ENCODE measurements around the gene PLCG1.
A peak's percentile ranks its signal among the peaks of the same experiment; 100 is the strongest.

Gene PLCG1

DNA sequence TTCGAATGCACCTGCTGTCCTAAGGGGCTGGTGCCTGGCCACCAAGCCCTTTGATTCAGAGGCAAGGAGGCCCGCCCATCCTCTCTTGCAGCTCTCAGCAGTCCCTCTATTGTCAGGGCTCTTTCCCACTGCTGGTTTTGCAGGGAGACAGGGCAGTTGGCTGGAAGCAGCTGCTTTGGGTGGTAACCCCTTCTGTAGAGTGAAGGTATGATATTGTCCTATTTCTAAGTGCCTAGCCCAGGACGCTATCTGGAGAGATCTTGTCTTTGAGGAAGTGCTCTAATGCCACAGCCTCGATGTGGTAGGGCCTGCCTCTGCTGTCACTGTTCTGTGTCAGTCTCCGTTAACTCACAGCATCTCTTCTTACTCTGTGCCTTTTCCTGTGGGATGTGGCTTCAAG lies 5.6 kb downstream of the PLCG1 start:
- Histone ChIP-seq H3K4me3 (ENCODE audit: low read length in 2 of 2) (no peak overlapping the region), H3K4me1 (ENCODE audit: control insufficient read depth in 2 of 2, insufficient read depth in 2 of 2, low read length in 2 of 2) (peaks cover 11 to 44% of the 10 kb centered on the region in 2 donors), H3K27ac (ENCODE audit: low read depth in 2 of 2, low read length in 2 of 2) (no peak overlapping the region), H3K9ac (ENCODE audit: low read depth in 1 of 2, low read length in 2 of 2) (no peak overlapping the region), H3K27me3 (ENCODE audit: control insufficient read depth in 2 of 2, insufficient read depth in 2 of 2, low read length in 2 of 2) (no peaks in the 10 kb centered on the region), H3K9me3 (ENCODE audit: control insufficient read depth in 2 of 2, low read length in 2 of 2) (no peaks in the 10 kb centered on the region), H3K36me3 (ENCODE audit: control insufficient read depth in 2 of 2, insufficient read depth in 2 of 2, low read length in 2 of 2) (no peaks in the 10 kb centered on the region)

DNA sequence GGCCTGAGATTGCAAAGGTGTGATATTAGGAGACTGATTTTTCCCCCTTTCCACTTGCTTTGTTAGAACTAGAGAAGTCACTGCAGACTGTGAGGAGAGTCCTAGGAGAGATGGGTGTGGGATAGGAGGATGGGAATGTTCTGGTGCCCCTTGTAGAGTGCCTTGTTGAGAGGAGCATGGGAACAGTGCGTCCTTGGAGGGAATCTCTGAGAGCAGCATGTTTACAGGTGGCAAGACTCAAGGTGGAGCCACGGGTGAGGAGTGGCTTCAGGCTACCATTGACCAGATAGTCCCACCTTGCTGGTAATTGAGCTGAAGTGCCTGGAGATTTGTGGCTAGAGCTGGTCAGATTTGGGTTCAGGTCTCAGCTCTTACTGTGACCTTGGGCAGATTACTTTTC lies 6.0 kb downstream of the PLCG1 start:
- Histone ChIP-seq H3K9ac (ENCODE audit: low read depth in 1 of 2, low read length in 2 of 2) (no peak overlapping the region), H3K27ac (ENCODE audit: low read depth in 2 of 2, low read length in 2 of 2) (no peak overlapping the region), H3K4me1 (ENCODE audit: control insufficient read depth in 2 of 2, insufficient read depth in 2 of 2, low read length in 2 of 2) (peaks cover 11 to 41% of the 10 kb centered on the region in 2 donors), H3K27me3 (ENCODE audit: control insufficient read depth in 2 of 2, insufficient read depth in 2 of 2, low read length in 2 of 2) (no peaks in the 10 kb centered on the region), H3K4me3 (ENCODE audit: low read length in 2 of 2) (no peak overlapping the region), H3K9me3 (ENCODE audit: control insufficient read depth in 2 of 2, low read length in 2 of 2) (no peaks in the 10 kb centered on the region), H3K36me3 (ENCODE audit: control insufficient read depth in 2 of 2, insufficient read depth in 2 of 2, low read length in 2 of 2) (no peaks in the 10 kb centered on the region)

DNA sequence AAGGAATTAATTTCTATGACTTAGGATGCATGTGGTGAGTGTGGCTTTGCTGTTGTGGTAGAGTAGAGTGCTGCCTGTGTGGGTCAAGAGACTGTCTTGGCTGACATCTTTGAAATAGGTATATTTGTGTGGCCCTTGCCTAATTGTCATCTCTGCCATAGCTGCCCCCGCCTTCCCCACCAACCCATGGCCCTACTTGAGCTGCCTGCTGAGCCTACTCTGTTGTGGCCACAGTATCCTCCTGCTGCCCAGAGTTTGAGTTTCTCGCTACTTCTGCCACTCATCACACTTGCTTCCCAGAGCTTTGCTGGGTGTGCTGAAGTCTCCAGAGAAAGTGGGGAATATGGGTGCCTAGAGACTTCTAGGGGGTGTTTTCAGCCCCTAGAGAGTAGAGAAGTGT lies 8.0 kb downstream of the PLCG1 start:
- no peak overlapping the region for H3K9ac ChIP-seq (ENCODE audit: low read depth in 1 of 2, low read length in 2 of 2)
- H3K4me1 ChIP-seq (ENCODE audit: control insufficient read depth in 2 of 2, insufficient read depth in 2 of 2, low read length in 2 of 2), result peaks cover 12 to 40% of the 10 kb centered on the region in 2 donors
- no peaks in the 10 kb centered on the region for H3K36me3 ChIP-seq (ENCODE audit: control insufficient read depth in 2 of 2, insufficient read depth in 2 of 2, low read length in 2 of 2)
- no peaks in the 10 kb centered on the region for H3K9me3 ChIP-seq (ENCODE audit: control insufficient read depth in 2 of 2, low read length in 2 of 2)
- no peak overlapping the region for H3K4me3 ChIP-seq (ENCODE audit: low read length in 2 of 2)
- no peak overlapping the region for H3K27ac ChIP-seq (ENCODE audit: low read depth in 2 of 2, low read length in 2 of 2)
- no peaks in the 10 kb centered on the region for H3K27me3 ChIP-seq (ENCODE audit: control insufficient read depth in 2 of 2, insufficient read depth in 2 of 2, low read length in 2 of 2)

DNA sequence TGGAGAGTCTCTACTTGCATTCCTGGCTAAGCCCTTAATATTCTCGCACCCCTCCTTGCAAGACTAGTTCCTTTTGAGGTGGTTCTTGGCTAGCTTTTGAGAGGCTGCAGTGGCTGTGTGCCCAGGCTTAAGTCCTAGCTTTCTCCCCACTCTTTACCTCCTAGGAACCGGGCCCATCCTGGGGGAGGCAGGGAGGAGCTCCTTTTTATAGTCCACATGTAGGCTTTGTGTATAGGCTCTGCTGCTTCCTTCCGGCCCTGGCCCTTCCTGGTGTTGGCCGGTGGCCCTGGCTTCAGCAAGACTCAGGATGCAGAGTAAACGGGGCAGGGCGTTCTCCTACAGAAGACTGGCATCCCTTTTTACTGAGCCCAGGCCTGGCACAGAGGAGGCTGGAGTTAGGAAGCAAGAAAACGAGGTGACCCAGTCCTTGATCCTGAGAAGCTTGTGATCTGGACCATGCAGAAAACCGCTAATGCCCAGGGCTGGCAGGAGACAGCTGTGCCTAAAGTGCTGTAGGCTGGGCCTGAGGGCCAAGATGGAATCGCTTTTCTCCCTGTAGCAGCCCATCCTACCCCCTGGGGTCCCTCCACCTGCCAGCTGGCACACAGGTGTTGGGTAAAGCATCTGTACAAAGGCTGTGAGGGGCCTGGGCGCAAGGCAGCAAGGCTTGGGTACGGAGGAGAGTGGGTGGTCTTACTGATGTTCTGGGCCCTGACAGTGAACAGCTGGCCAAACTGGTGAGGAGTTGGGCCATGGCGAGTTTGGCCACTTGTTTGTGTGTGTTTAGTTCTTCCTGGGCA lies 8.7 kb downstream of the PLCG1 start:
- no peaks in the 10 kb centered on the region for H3K27me3 ChIP-seq (ENCODE audit: control insufficient read depth in 2 of 2, insufficient read depth in 2 of 2, low read length in 2 of 2)
- H3K4me3 ChIP-seq (ENCODE audit: low read length in 2 of 2), result no peak overlapping the region
- H3K9ac ChIP-seq (ENCODE audit: low read depth in 1 of 2, low read length in 2 of 2), result no peak overlapping the region
- H3K36me3 ChIP-seq (ENCODE audit: control insufficient read depth in 2 of 2, insufficient read depth in 2 of 2, low read length in 2 of 2), result no peaks in the 10 kb centered on the region
- H3K9me3 ChIP-seq (ENCODE audit: control insufficient read depth in 2 of 2, low read length in 2 of 2), result no peaks in the 10 kb centered on the region
- H3K4me1 ChIP-seq (ENCODE audit: control insufficient read depth in 2 of 2, insufficient read depth in 2 of 2, low read length in 2 of 2), result peaks cover 16 to 39% of the 10 kb centered on the region in 2 donors
- no peak overlapping the region for H3K27ac ChIP-seq (ENCODE audit: low read depth in 2 of 2, low read length in 2 of 2)

DNA sequence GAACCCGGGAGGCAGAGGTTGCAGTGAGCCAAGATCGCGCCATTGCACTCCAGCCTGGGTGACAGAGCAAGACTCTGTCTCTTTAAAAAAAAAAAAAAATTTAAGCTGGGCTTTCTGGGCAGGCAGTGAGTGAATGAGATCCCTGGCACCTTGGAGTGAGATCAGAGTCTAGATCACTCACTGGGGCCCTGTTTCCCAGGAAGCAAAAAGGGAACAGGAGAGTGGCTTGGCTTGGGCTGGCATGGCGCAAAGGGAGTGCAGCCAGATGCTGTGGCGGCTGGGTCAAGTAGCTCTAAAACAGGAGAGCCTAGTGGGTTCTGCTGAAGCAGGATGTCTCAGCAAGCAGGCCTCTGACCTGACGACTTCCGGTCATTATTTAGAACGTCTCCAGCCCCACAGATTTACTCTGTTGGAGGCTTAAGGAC lies 10.4 kb downstream of the PLCG1 start:
- no peaks in the 10 kb centered on the region for H3K27me3 ChIP-seq (ENCODE audit: control insufficient read depth in 2 of 2, insufficient read depth in 2 of 2, low read length in 2 of 2)
- no peak overlapping the region for H3K27ac ChIP-seq (ENCODE audit: low read depth in 2 of 2, low read length in 2 of 2)
- H3K36me3 ChIP-seq (ENCODE audit: control insufficient read depth in 2 of 2, insufficient read depth in 2 of 2, low read length in 2 of 2), result no peaks in the 10 kb centered on the region
- H3K4me3 ChIP-seq (ENCODE audit: low read length in 2 of 2), result no peak overlapping the region
- no peak overlapping the region for H3K9ac ChIP-seq (ENCODE audit: low read depth in 1 of 2, low read length in 2 of 2)
- peaks cover 8 to 42% of the 10 kb centered on the region in 2 donors for H3K4me1 ChIP-seq (ENCODE audit: control insufficient read depth in 2 of 2, insufficient read depth in 2 of 2, low read length in 2 of 2)
- H3K9me3 ChIP-seq (ENCODE audit: control insufficient read depth in 2 of 2, low read length in 2 of 2), result no peaks in the 10 kb centered on the region

DNA sequence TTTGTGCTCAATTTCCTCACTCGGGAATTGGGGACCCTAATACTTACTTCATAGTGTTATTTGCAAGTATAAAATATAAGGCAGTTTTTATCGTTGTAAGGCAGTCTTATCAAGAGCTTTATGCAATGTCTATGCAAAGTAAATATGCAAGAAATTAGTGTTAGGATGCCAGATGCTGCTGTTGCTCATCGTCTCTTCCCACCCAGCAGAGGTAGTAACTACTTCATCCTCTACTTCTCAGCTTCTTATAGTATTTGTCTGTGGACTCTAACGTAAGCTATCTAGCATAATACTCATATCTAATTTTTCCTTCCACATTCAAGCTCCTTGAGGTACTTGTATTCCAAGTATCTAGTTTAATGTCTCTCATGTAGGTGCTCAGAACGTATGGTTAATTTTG lies 11.6 kb downstream of the PLCG1 start:
- Histone ChIP-seq H3K4me3 (ENCODE audit: low read length in 2 of 2) (no peak overlapping the region), H3K36me3 (ENCODE audit: control insufficient read depth in 2 of 2, insufficient read depth in 2 of 2, low read length in 2 of 2) (no peaks in the 10 kb centered on the region), H3K27me3 (ENCODE audit: control insufficient read depth in 2 of 2, insufficient read depth in 2 of 2, low read length in 2 of 2) (no peaks in the 10 kb centered on the region), H3K4me1 (ENCODE audit: control insufficient read depth in 2 of 2, insufficient read depth in 2 of 2, low read length in 2 of 2) (peaks cover 8 to 36% of the 10 kb centered on the region in 2 donors), H3K9ac (ENCODE audit: low read depth in 1 of 2, low read length in 2 of 2) (no peak overlapping the region), H3K9me3 (ENCODE audit: control insufficient read depth in 2 of 2, low read length in 2 of 2) (no peaks in the 10 kb centered on the region), H3K27ac (ENCODE audit: low read depth in 2 of 2, low read length in 2 of 2) (peak overlapping the region in 1 of 2 donors; percentile 72)

DNA sequence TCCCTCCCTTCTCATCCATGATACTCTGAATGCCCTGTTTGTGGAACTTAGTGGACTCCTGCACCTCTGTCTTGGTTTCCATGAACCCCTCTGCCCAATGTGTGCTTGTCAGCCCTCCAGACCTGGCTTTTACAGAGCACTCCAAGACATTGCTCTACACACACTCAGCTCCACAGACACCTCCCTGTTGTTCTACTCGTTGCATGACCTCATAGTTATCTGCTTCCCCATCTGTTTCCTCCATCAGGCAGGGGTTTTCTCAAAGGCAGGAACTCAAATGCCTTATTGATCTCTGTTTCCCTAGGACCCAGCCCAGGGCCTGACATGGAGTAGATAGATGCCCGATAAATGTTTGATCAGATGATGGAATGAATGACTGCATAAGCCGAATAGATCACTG lies 13.3 kb downstream of the PLCG1 start:
- Histone ChIP-seq H3K27ac (ENCODE audit: low read depth in 2 of 2, low read length in 2 of 2) (no peak overlapping the region), H3K9ac (ENCODE audit: low read depth in 1 of 2, low read length in 2 of 2) (no peak overlapping the region), H3K9me3 (ENCODE audit: control insufficient read depth in 2 of 2, low read length in 2 of 2) (no peaks in the 10 kb centered on the region), H3K27me3 (ENCODE audit: control insufficient read depth in 2 of 2, insufficient read depth in 2 of 2, low read length in 2 of 2) (no peaks in the 10 kb centered on the region), H3K36me3 (ENCODE audit: control insufficient read depth in 2 of 2, insufficient read depth in 2 of 2, low read length in 2 of 2) (no peaks in the 10 kb centered on the region), H3K4me1 (ENCODE audit: control insufficient read depth in 2 of 2, insufficient read depth in 2 of 2, low read length in 2 of 2) (peaks cover 8 to 30% of the 10 kb centered on the region in 2 donors), H3K4me3 (ENCODE audit: low read length in 2 of 2) (peak overlapping the region in 1 of 2 donors; percentile 8)

DNA sequence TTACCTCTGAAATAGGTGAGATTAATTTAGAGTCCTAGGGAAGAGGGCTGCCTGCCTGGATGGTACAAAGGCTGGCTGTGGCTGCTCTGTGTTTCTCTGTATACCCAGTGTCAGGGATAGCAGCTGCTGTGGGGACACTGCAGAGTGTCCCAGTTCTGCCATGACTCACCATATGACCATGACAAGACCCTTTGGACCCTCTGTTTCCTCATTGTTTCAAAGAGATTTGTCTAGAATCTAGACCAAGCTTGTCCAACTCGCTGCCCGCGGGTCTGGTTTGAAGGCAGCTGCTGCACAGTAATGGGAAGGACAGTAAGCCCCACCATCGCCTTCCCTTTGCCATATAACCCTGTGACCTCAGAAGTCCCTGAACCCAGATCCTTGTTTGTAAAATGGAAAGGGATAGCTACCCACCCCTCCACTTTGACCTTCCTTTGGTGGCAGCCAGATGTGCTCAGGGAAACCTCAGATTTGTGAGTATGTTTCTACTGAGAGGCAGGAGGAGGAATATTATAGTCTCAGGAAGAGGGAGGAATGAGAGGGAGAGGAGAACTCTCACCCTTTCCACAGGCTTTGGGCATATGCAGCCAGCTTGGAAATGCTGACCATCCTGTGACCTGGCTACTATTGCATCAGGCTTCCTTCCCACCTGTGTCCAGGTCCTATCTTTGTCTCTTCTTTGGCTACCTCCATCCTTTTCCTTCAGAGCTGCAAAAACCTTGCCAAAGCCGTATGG lies 14.0 kb downstream of the PLCG1 start:
- Histone ChIP-seq H3K27ac (ENCODE audit: low read depth in 2 of 2, low read length in 2 of 2) (no peak overlapping the region), H3K36me3 (ENCODE audit: control insufficient read depth in 2 of 2, insufficient read depth in 2 of 2, low read length in 2 of 2) (no peaks in the 10 kb centered on the region), H3K9ac (ENCODE audit: low read depth in 1 of 2, low read length in 2 of 2) (no peak overlapping the region), H3K4me1 (ENCODE audit: control insufficient read depth in 2 of 2, insufficient read depth in 2 of 2, low read length in 2 of 2) (peaks cover 8 to 23% of the 10 kb centered on the region in 2 donors), H3K9me3 (ENCODE audit: control insufficient read depth in 2 of 2, low read length in 2 of 2) (no peaks in the 10 kb centered on the region), H3K27me3 (ENCODE audit: control insufficient read depth in 2 of 2, insufficient read depth in 2 of 2, low read length in 2 of 2) (no peaks in the 10 kb centered on the region), H3K4me3 (ENCODE audit: low read length in 2 of 2) (no peak overlapping the region)

DNA sequence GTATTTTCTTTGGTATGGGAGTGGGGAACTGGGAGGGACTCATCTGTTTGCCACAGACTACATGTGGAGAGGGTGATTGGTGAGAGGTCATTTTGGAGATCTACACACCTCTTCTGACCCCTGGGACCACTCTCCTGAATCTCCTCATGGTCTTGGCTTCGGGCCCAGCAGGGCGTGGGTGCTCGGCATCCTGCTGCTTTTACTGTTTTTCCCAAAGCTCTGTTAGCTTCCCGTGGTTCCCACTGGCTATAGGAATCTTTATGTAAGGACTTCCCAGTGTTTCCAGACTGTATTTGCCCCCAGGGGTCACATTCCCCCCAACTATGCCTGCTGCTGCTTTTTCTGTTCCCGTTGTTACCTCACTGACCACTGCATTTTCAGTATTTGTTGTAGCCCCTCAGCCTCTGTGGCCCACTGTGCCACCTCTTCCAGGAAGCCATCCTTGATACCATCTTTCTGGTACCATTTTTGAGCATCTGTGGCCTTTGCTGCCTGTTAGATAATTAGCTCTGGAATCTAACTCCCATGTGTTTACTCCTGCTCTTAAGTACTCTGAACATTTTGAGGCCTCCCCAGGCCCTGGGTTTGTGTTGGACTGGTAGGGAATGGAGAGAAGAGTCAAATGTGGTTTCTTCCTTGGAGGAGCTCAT lies 14.9 kb downstream of the PLCG1 start:
- Histone ChIP-seq H3K9ac (ENCODE audit: low read depth in 1 of 2, low read length in 2 of 2) (no peak overlapping the region), H3K4me1 (ENCODE audit: control insufficient read depth in 2 of 2, insufficient read depth in 2 of 2, low read length in 2 of 2) (peaks cover 16 to 19% of the 10 kb centered on the region in 2 donors)

More for the DNA sequence above, 14.9 kb downstream of the PLCG1 start:
- Histone ChIP-seq H3K9me3 (ENCODE audit: control insufficient read depth in 2 of 2, low read length in 2 of 2) (no peaks in the 10 kb centered on the region), H3K27me3 (ENCODE audit: control insufficient read depth in 2 of 2, insufficient read depth in 2 of 2, low read length in 2 of 2) (no peaks in the 10 kb centered on the region), H3K4me3 (ENCODE audit: low read length in 2 of 2) (no peak overlapping the region), H3K27ac (ENCODE audit: low read depth in 2 of 2, low read length in 2 of 2) (no peak overlapping the region), H3K36me3 (ENCODE audit: control insufficient read depth in 2 of 2, insufficient read depth in 2 of 2, low read length in 2 of 2) (no peaks in the 10 kb centered on the region)
